Measurements from ENCODE around the gene PPP1R3F. TPM values are rescaled to one million over a fixed set of nuclear protein-coding genes. Genes with fewer than 3 reads are reported as not detected.

PPP1R3F gene
- total and polyA plus RNA-seq, 9 of the 15 experiments (the other 6 are each of a cell fraction or from before 2014, with no cell fraction given) = 0.03 to 0.91 (median 0.43) TPM; not detected in 1

GRCh38 chrX:49284212-49284611, 14.6 kb downstream of the PPP1R3F start:
- Histone ChIP-seq H4K20me1 (replicated peaks; ENCODE audit: control insufficient read depth, insufficient read depth, low read length) (no peaks in the 10 kb centered on the region), H2AFZ (ENCODE audit: low read depth, low read length) (no peak overlapping the region), H3K27me3 (ENCODE audit: control insufficient read depth in 2 of 2, insufficient read depth in 2 of 2, low read length in 2 of 2) (no peaks in the 10 kb centered on the region), H3K9ac (ENCODE audit: insufficient read depth in 1 of 2, low read depth in 2 of 2, low read length in 2 of 2) (no peak overlapping the region), H3K9me3 (replicated peaks; ENCODE audit: control insufficient read depth, insufficient read depth, low read depth, low read length) (no peaks in the 10 kb centered on the region), H3K27ac (ENCODE audit: extremely low read depth, low read depth, low read length) (no peak overlapping the region), H3K9me1 (ENCODE audit: control insufficient read depth, insufficient read depth, low read length) (no peaks in the 10 kb centered on the region), H3K79me2 (ENCODE audit: control insufficient read depth, insufficient read depth, low read length) (no peaks in the 10 kb centered on the region), H3K36me3 (ENCODE audit: control insufficient read depth, insufficient read depth, low read length) (no peaks in the 10 kb centered on the region), H3K4me1 (replicated peaks in 1 of 2; ENCODE audit: control insufficient read depth in 2 of 2, insufficient read depth in 2 of 2, low read length in 2 of 2) (peaks cover 3 to 13% of the 10 kb centered on the region in 2 experiments; a peak in 3 of 5 replicates), H3K4me3 (no peak overlapping the region), H3K4me2 (ENCODE audit: insufficient read depth, low read length) (no peak overlapping the region)
- WGBS (ENCODE audit: insufficient coverage, low coverage, missing lambda C conversion rate) = 30% methylated on average over 3 of the region's 3 CpGs
- TF ChIP-seq, protein P1, sequence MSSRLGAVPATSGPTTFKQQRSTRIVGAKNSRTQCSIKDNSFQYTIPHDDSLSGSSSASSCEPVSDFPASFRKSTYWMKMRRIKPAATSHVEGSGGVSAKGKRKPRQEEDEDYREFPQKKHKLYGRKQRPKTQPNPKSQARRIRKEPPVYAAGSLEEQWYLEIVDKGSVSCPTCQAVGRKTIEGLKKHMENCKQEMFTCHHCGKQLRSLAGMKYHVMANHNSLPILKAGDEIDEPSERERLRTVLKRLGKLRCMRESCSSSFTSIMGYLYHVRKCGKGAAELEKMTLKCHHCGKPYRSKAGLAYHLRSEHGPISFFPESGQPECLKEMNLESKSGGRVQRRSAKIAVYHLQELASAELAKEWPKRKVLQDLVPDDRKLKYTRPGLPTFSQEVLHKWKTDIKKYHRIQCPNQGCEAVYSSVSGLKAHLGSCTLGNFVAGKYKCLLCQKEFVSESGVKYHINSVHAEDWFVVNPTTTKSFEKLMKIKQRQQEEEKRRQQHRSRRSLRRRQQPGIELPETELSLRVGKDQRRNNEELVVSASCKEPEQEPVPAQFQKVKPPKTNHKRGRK (tag; IDR thresholded peaks at IDR 0.05) = peak; percentile 93
- TF ChIP-seq GATAD2B (IDR thresholded peaks at IDR 0.05; ENCODE audit: borderline replicate concordance) = no peak
- in situ Hi-C loops (cut with MboI) = no loop called here
- ChIA-PET POLR2A (no interaction called here), CTCF (ENCODE audit: low intra/inter-chr PET ratio) (interaction anchor here (0.6 kb wide), 1 partner anchor 10 kb away, joined by 3 read pairs; no protein-coding TSS in a partner anchor)
- FAIRE-seq (no peak), DNase-seq (ENCODE audit: extremely low read depth in 1 of 4, low spot score in 3 of 4) (no peak), ATAC-seq (no peak)
- BruUV-seq (replicated peaks) = no TSS peak
- intact Hi-C loops (cut with micrococcal nuclease) = loop anchor here (5.0 kb wide), 1 partner anchor 162 kb away; the partner anchor contains the start of gene GPKOW

- H4K20me1 ChIP-seq (replicated peaks; ENCODE audit: control insufficient read depth, insufficient read depth, low read length) = no peaks in the 10 kb centered on the region
- intact Hi-C loops (cut with micrococcal nuclease) (no loop called here), in situ Hi-C loops (cut with MboI) (no loop called here)
- no peaks in the 10 kb centered on the region for H3K9me1 ChIP-seq (ENCODE audit: control insufficient read depth, insufficient read depth, low read length)
- WGBS (ENCODE audit: insufficient coverage, low coverage, missing lambda C conversion rate) = 44% methylated on average over 5 of the region's 18 CpGs
- CTCF ChIA-PET (ENCODE audit: low intra/inter-chr PET ratio) = no interaction called here
- no TSS peak for BruUV-seq (replicated peaks)
- H3K4me1 ChIP-seq (replicated peaks in 1 of 2; ENCODE audit: control insufficient read depth in 2 of 2, insufficient read depth in 2 of 2, low read length in 2 of 2) = peaks cover 3 to 13% of the 10 kb centered on the region in 2 experiments; a peak in 3 of 5 replicates
- no peaks in the 10 kb centered on the region for H3K79me2 ChIP-seq (ENCODE audit: control insufficient read depth, insufficient read depth, low read length)
- no peak overlapping the region for H3K9ac ChIP-seq (ENCODE audit: insufficient read depth in 1 of 2, low read depth in 2 of 2, low read length in 2 of 2)
- no peak overlapping the region for H3K4me2 ChIP-seq (ENCODE audit: insufficient read depth, low read length)
- no peak for ATAC-seq
- H3K36me3 ChIP-seq (ENCODE audit: control insufficient read depth, insufficient read depth, low read length) = no peaks in the 10 kb centered on the region
- H3K27ac ChIP-seq (ENCODE audit: extremely low read depth, low read depth, low read length) = no peak overlapping the region
- H3K9me3 ChIP-seq (replicated peaks; ENCODE audit: control insufficient read depth, insufficient read depth, low read depth, low read length) = no peaks in the 10 kb centered on the region
- H2AFZ ChIP-seq (ENCODE audit: low read depth, low read length) = no peak overlapping the region
- FAIRE-seq = no peak
- H3K27me3 ChIP-seq (ENCODE audit: control insufficient read depth in 2 of 2, insufficient read depth in 2 of 2, low read length in 2 of 2) = no peaks in the 10 kb centered on the region
- POLR2A ChIA-PET = no interaction called here
- no peak overlapping the region for H3K4me3 ChIP-seq
- no peak for DNase-seq (ENCODE audit: extremely low read depth in 1 of 4, low spot score in 3 of 4)
- TF ChIP-seq POLR2A (conservative IDR thresholded peaks at IDR 0.05) = no peak
- no peak for TF ChIP-seq KDM4B (IDR thresholded peaks at IDR 0.05; ENCODE audit: borderline replicate concordance in 2 of 2, low read depth in 1 of 2)
- TF ChIP-seq ESRRA (IDR thresholded peaks at IDR 0.05; ENCODE audit: borderline replicate concordance, low read depth) = no peak
- TF ChIP-seq, protein P2, sequence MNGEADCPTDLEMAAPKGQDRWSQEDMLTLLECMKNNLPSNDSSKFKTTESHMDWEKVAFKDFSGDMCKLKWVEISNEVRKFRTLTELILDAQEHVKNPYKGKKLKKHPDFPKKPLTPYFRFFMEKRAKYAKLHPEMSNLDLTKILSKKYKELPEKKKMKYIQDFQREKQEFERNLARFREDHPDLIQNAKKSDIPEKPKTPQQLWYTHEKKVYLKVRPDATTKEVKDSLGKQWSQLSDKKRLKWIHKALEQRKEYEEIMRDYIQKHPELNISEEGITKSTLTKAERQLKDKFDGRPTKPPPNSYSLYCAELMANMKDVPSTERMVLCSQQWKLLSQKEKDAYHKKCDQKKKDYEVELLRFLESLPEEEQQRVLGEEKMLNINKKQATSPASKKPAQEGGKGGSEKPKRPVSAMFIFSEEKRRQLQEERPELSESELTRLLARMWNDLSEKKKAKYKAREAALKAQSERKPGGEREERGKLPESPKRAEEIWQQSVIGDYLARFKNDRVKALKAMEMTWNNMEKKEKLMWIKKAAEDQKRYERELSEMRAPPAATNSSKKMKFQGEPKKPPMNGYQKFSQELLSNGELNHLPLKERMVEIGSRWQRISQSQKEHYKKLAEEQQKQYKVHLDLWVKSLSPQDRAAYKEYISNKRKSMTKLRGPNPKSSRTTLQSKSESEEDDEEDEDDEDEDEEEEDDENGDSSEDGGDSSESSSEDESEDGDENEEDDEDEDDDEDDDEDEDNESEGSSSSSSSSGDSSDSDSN (IDR thresholded peaks at IDR 0.05; ENCODE audit: borderline replicate concordance in 1 of 2, low read depth in 2 of 2, low read length in 2 of 2) = no peak
- TF ChIP-seq CREB5 (CRISPR knock-in tag; IDR thresholded peaks at IDR 0.05) = no peak
- no peak for TF ChIP-seq ZNF280B (CRISPR knock-in tag; IDR thresholded peaks at IDR 0.05)
Measured at GRCh38 chrX:49286136-49286535, 16.5 kb downstream of the PPP1R3F start.

All from K562 (cell line).